PC-3 (cell line): ENCODE measurements around the gene MACROH2A2. TPM values are rescaled to one million over a fixed set of nuclear protein-coding genes. Genes with fewer than 3 reads are reported as not detected.

Experiments
- ATAC-seq: fragments of 200-7000 bp; cut with Tn5 transposase; 2 replicates; pipeline ENCODE4 v1.9.1; 2020; ENCODE audit warnings: mild to moderate bottlenecking, moderate library complexity
- BruUV-seq: library from RNA; stranded (reverse); fragments of 400-500 nt; replicated peaks from 2 replicates; lab custom pipeline; 2021; lab: Mats Ljungman, UMichigan
- CTCF ChIA-PET: fragments of 300-600 bp; sonication (Branson Sonifier 250); formaldehyde crosslinking; loops from one replicate; lab custom pipeline; 2022; ENCODE audit warnings: antibody characterized with exemption; lab: Charles Lee
- POLR2A ChIA-PET: fragments of 300-600 bp; sonication (Branson Sonifier 250); formaldehyde crosslinking; loops from one replicate; lab custom pipeline; 2022; ENCODE audit warnings: antibody characterized with exemption; ENCODE audit not compliant: unreplicated experiment; lab: Charles Lee
- DNase-seq: peaks from one replicate; pipeline ENCODE4 v3.0.0-alpha.2; 2015
- H2AFZ ChIP-seq: fragments of 300-600 bp; sonication (generic); 2 replicates; pipeline ENCODE4 v1.6.0; 2016; ENCODE audit warnings: antibody characterized with exemption, low read length
- H3F3A ChIP-seq: fragments of 300-600 bp; sonication (generic); one replicate; pipeline ENCODE4 v1.6.0; 2017; ENCODE audit warnings: antibody characterized with exemption, low read length, control low read depth, mild to moderate bottlenecking; ENCODE audit not compliant: unreplicated experiment
- H3K27ac ChIP-seq: fragments of 300-600 bp; sonication (generic); 2 replicates; pipeline ENCODE4 v1.5.1; 2016; ENCODE audit warnings: mild to moderate bottlenecking, low read length
- H3K27me3 ChIP-seq: fragments of 300-600 bp; sonication (generic); 2 replicates; pipeline ENCODE4 v1.6.1; 2016; ENCODE audit warnings: low read length, mixed read lengths
- H3K36me3 ChIP-seq: fragments of 300-600 bp; sonication (generic); 2 replicates; pipeline ENCODE4 v1.6.1; 2016; ENCODE audit warnings: low read depth, mixed run types, low read length, mixed read lengths
- H3K4me1 ChIP-seq: fragments of 300-600 bp; sonication (generic); 2 replicates; pipeline ENCODE4 v1.5.1; 2016; ENCODE audit warnings: low read length; ENCODE audit not compliant: insufficient read depth
- H3K4me2 ChIP-seq: fragments of 300-600 bp; sonication (generic); 2 replicates; pipeline ENCODE4 v1.6.0; 2016; ENCODE audit warnings: low read length
- H3K4me3 ChIP-seq: fragments of 300-600 bp; sonication (generic); 2 replicates; pipeline ENCODE4 v1.5.1; 2016; ENCODE audit warnings: mild to moderate bottlenecking, low read length, mixed read lengths
- H3K79me2 ChIP-seq: fragments of 300-600 bp; sonication (generic); 2 replicates; pipeline ENCODE4 v1.6.1; 2017; ENCODE audit warnings: low read length, mixed read lengths
- H3K9ac ChIP-seq: fragments of 300-600 bp; sonication (generic); 2 replicates; pipeline ENCODE4 v1.6.0; 2016; ENCODE audit warnings: mild to moderate bottlenecking, low read length
- H3K9me2 ChIP-seq: fragments of 300-600 bp; sonication (generic); replicated peaks from 2 replicates; pipeline ENCODE4 v1.6.1; 2016; ENCODE audit warnings: mixed run types, low read length, mixed read lengths
- H3K9me3 ChIP-seq: fragments of 300-600 bp; sonication (generic); 2 replicates; pipeline ENCODE4 v1.6.1; 2016; ENCODE audit warnings: low read length, mixed read lengths
- H4K20me1 ChIP-seq: fragments of 300-600 bp; sonication (generic); 2 replicates; pipeline ENCODE4 v1.6.1; 2016; ENCODE audit warnings: low read length, mixed read lengths
- CTCF ChIP-seq: fragments of 300-600 bp; sonication (generic); conservative IDR thresholded peaks from 2 replicates; pipeline ENCODE4 v1.5.1; 2017; ENCODE audit warnings: antibody characterized with exemption, low read depth, mild to moderate bottlenecking, low read length
- EZH2 ChIP-seq: fragments of 300-600 bp; sonication (generic); IDR thresholded peaks from one replicate; pipeline ENCODE4 v1.6.1; 2017; ENCODE audit warnings: antibody characterized with exemption, mild to moderate bottlenecking, low read length; ENCODE audit not compliant: unreplicated experiment
- EZH2phosphoT487 ChIP-seq: fragments of 300-600 bp; sonication (generic); IDR thresholded peaks from 2 replicates; pipeline ENCODE4 v1.6.1; 2018; ENCODE audit warnings: mild to moderate bottlenecking, antibody characterized with exemption, low read length, borderline replicate concordance
- intact Hi-C: fragments of 100-400 bp; cut with micrococcal nuclease; formaldehyde crosslinking; loops from 2 replicates; pipeline ENCODE4 v1.9.0; 2023
- total RNA-seq: library from RNA; depleted of rRNA; stranded (reverse); fragments of >200 nt; gene quantifications from 2 replicates; pipeline ENCODE4 v1.2.3, GENCODE V29; 2014

MACROH2A2 gene
- total RNA-seq, 1 experiment from 2014 or later = 86.7 TPM

GRCh38 chr10:70067586-70067985, 14.9 kb downstream of the MACROH2A2 start:
- no peak for DNase-seq
- BruUV-seq = no TSS peak
- Histone ChIP-seq H4K20me1 (no peaks in the 10 kb centered on the region), H3K4me2 (no peak overlapping the region), H3F3A (no peaks in the 10 kb centered on the region), H2AFZ (no peak overlapping the region), H3K79me2 (no peaks in the 10 kb centered on the region), H3K9ac (no peak overlapping the region), H3K9me2 (no peaks in the 10 kb centered on the region), H3K36me3 (no peaks in the 10 kb centered on the region), H3K9me3 (no peaks in the 10 kb centered on the region), H3K27me3 (no peaks in the 10 kb centered on the region), H3K4me3 (no peak overlapping the region), H3K4me1 (no peaks in the 10 kb centered on the region), H3K27ac (no peak overlapping the region)
- intact Hi-C loops = no loop called here
- no peak for TF ChIP-seq EZH2phosphoT487
- ATAC-seq = no peak
- ChIA-PET POLR2A (no interaction called here), CTCF (interaction anchor here (0.6 kb wide), 1 partner anchor 49 kb away, joined by 3 read pairs; no protein-coding TSS in a partner anchor)

- Histone ChIP-seq H3K27ac (no peak overlapping the region), H3K9ac (no peak overlapping the region), H3F3A (no peaks in the 10 kb centered on the region), H2AFZ (no peak overlapping the region), H3K4me3 (no peak overlapping the region), H3K36me3 (no peaks in the 10 kb centered on the region), H3K4me1 (no peaks in the 10 kb centered on the region), H3K9me3 (no peaks in the 10 kb centered on the region), H3K4me2 (no peak overlapping the region), H3K27me3 (no peaks in the 10 kb centered on the region), H3K79me2 (no peaks in the 10 kb centered on the region), H4K20me1 (no peaks in the 10 kb centered on the region), H3K9me2 (no peaks in the 10 kb centered on the region)
- ChIA-PET POLR2A (no interaction called here), CTCF (no interaction called here)
- no peak for TF ChIP-seq EZH2
- TF ChIP-seq CTCF = no peak
- TF ChIP-seq EZH2phosphoT487 = no peak
- intact Hi-C loops = no loop called here
- DNase-seq = no peak
- ATAC-seq = peak; percentile 66
- no TSS peak for BruUV-seq
Measured at GRCh38 chr10:70068925-70069324, 16.3 kb downstream of the MACROH2A2 start.

GRCh38 chr10:70069346-70069745, 16.7 kb downstream of the MACROH2A2 start:
- CTCF ChIA-PET = no interaction called here
- TF ChIP-seq EZH2phosphoT487 = no peak
- no peak for TF ChIP-seq EZH2
- no peak for TF ChIP-seq CTCF

More at GRCh38 chr10:70069346-70069745, 16.7 kb downstream of the MACROH2A2 start:
- Histone ChIP-seq H3K9me2 (no peaks in the 10 kb centered on the region), H3K36me3 (no peaks in the 10 kb centered on the region), H3K4me2 (no peak overlapping the region), H3K27me3 (no peaks in the 10 kb centered on the region), H3K9ac (no peak overlapping the region), H3K9me3 (no peaks in the 10 kb centered on the region), H3K4me3 (no peak overlapping the region), H2AFZ (no peak overlapping the region), H3K27ac (no peak overlapping the region), H3F3A (no peaks in the 10 kb centered on the region), H3K4me1 (no peaks in the 10 kb centered on the region), H3K79me2 (no peaks in the 10 kb centered on the region), H4K20me1 (no peaks in the 10 kb centered on the region)
- BruUV-seq = no TSS peak
- POLR2A ChIA-PET = no interaction called here
- DNase-seq (no peak), ATAC-seq (no peak)
- intact Hi-C loops = no loop called here
